ENCODE measurements around the gene SLC34A3. TPM values are rescaled to one million over a fixed set of nuclear protein-coding genes. Genes with fewer than 3 reads are reported as not detected.

SLC34A3 gene
- total RNA-seq, 8 experiments from 2014 or later = 0.11 to 0.49 (median 0.20) TPM; not detected in 2

- peaks cover 0 to 3% of the 10 kb centered on the region in 2 donors for H3K4me1 ChIP-seq (replicated peaks in 1 of 2)
- no peak overlapping the region for H3K4me3 ChIP-seq
- no peak overlapping the region for H3K27ac ChIP-seq
- 90 to 100% (median 95%) methylated on average over 1 to 10 of the region's 22 CpGs; no CpG with 5 or more reads in 6 of the 10 experiments for WGBS, 10 experiments
- no peak for ATAC-seq (replicated peaks in 6 of 8)
- in situ Hi-C loops (cut with MboI; ENCODE audit: low pct_unique_long_range_greater_than_20kb in 2 of 9, low sequenced_read_pairs in 9 of 9, unreplicated experiment in 9 of 9) = no loop called here
Observed at GRCh38 chr9:137215196-137215986, 15.3 kb upstream of the SLC34A3 start.

GRCh38 chr9:137216188-137216965 lies 14.3 kb upstream of the SLC34A3 start:
- ATAC-seq (replicated peaks in 6 of 8) = no peak
- H3K4me3 ChIP-seq = no peak overlapping the region
- WGBS, 10 experiments = no CpG with 5 or more reads among the region's 30 CpGs
- H3K4me1 ChIP-seq (replicated peaks in 1 of 2) = peaks cover 0 to 6% of the 10 kb centered on the region in 2 donors
- in situ Hi-C loops (cut with MboI; ENCODE audit: low pct_unique_long_range_greater_than_20kb in 2 of 9, low sequenced_read_pairs in 9 of 9, unreplicated experiment in 9 of 9) = no loop called here
- H3K27ac ChIP-seq = no peak overlapping the region

- ATAC-seq (replicated peaks in 6 of 8) = peak in 7 of 8 experiments; percentile 9 to 88 (median 24)
- WGBS, 10 experiments = 50% methylated on average over 2 of the region's 36 CpGs; no CpG with 5 or more reads in 9 of the 10 experiments
- Histone ChIP-seq H3K4me1 (replicated peaks in 1 of 2) (peaks cover 0 to 12% of the 10 kb centered on the region in 2 donors), H3K4me3 (no peak overlapping the region), H3K27ac (no peak overlapping the region)
- in situ Hi-C loops (cut with MboI; ENCODE audit: low pct_unique_long_range_greater_than_20kb in 2 of 9, low sequenced_read_pairs in 9 of 9, unreplicated experiment in 9 of 9) = no loop called here
Observed at GRCh38 chr9:137217276-137218211, 13.2 kb upstream of the SLC34A3 start.

GRCh38 chr9:137218212-137218753 lies 12.4 kb upstream of the SLC34A3 start:
- in situ Hi-C loops (cut with MboI; ENCODE audit: low pct_unique_long_range_greater_than_20kb in 2 of 9, low sequenced_read_pairs in 9 of 9, unreplicated experiment in 9 of 9) = no loop called here
- H3K27ac ChIP-seq = no peak overlapping the region

GRCh38 chr9:137218754-137219271 lies 11.9 kb upstream of the SLC34A3 start:
- H3K4me1 ChIP-seq (replicated peaks in 1 of 2) = peaks cover 0 to 15% of the 10 kb centered on the region in 2 donors
- 40 to 100% (median 83%) methylated on average over 1 to 5 of the region's 12 CpGs; no CpG with 5 or more reads in 5 of the 10 experiments for WGBS, 10 experiments
- H3K27ac ChIP-seq = no peak overlapping the region
- in situ Hi-C loops (cut with MboI; ENCODE audit: low pct_unique_long_range_greater_than_20kb in 2 of 9, low sequenced_read_pairs in 9 of 9, unreplicated experiment in 9 of 9) = no loop called here
- no peak for ATAC-seq (replicated peaks in 6 of 8)
- no peak overlapping the region for H3K4me3 ChIP-seq

More at GRCh38 chr9:137218212-137218753, 12.4 kb upstream of the SLC34A3 start:
- Histone ChIP-seq H3K4me3 (no peak overlapping the region), H3K4me1 (replicated peaks in 1 of 2) (peaks cover 0 to 15% of the 10 kb centered on the region in 2 donors)
- WGBS, 10 experiments = 20 to 100% methylated on average over 1 to 2 of the region's 30 CpGs; no CpG with 5 or more reads in 8 of the 10 experiments
- ATAC-seq (replicated peaks in 6 of 8) = no peak

GRCh38 chr9:137219757-137220316 lies 10.9 kb upstream of the SLC34A3 start:
- H3K27ac ChIP-seq = no peak overlapping the region
- 100% methylated on average over 1 to 4 of the region's 10 CpGs; no CpG with 5 or more reads in 7 of the 10 experiments for WGBS, 10 experiments
- H3K4me1 ChIP-seq (replicated peaks in 1 of 2) = peaks cover 3 to 19% of the 10 kb centered on the region in 2 donors
- in situ Hi-C loops (cut with MboI; ENCODE audit: low pct_unique_long_range_greater_than_20kb in 2 of 9, low sequenced_read_pairs in 9 of 9, unreplicated experiment in 9 of 9) = no loop called here
- no peak overlapping the region for H3K4me3 ChIP-seq
- no peak for ATAC-seq (replicated peaks in 6 of 8)

GRCh38 chr9:137220317-137221094 lies 10.2 kb upstream of the SLC34A3 start:
- no peak overlapping the region for H3K4me3 ChIP-seq
- ATAC-seq (replicated peaks in 6 of 8) = no peak
- peaks cover 3 to 19% of the 10 kb centered on the region in 2 donors for H3K4me1 ChIP-seq (replicated peaks in 1 of 2)
- no peak overlapping the region for H3K27ac ChIP-seq
- in situ Hi-C loops (cut with MboI; ENCODE audit: low pct_unique_long_range_greater_than_20kb in 2 of 9, low sequenced_read_pairs in 9 of 9, unreplicated experiment in 9 of 9) = no loop called here
- WGBS, 10 experiments = 60 to 100% (median 86%) methylated on average over 1 to 6 of the region's 52 CpGs; no CpG with 5 or more reads in 6 of the 10 experiments

- Histone ChIP-seq H3K27ac (no peak overlapping the region), H3K4me3 (peak overlapping the region; percentile 59 to 88 (median 80)), H3K4me1 (replicated peaks in 1 of 2) (peaks cover 3 to 19% of the 10 kb centered on the region in 2 donors)
- in situ Hi-C loops (cut with MboI; ENCODE audit: low pct_unique_long_range_greater_than_20kb in 2 of 9, low sequenced_read_pairs in 9 of 9, unreplicated experiment in 9 of 9) = no loop called here
- ATAC-seq (replicated peaks in 6 of 8) = no peak
- no CpG with 5 or more reads among the region's 14 CpGs for WGBS, 10 experiments
Observed at GRCh38 chr9:137221095-137221505, 9.6 kb upstream of the SLC34A3 start.

GRCh38 chr9:137221506-137222111 lies 9.1 kb upstream of the SLC34A3 start:
- H3K4me3 ChIP-seq = peak overlapping the region; percentile 59 to 88 (median 80)
- WGBS, 10 experiments = no CpG with 5 or more reads among the region's 61 CpGs
- H3K4me1 ChIP-seq (replicated peaks in 1 of 2) = peaks cover 3 to 19% of the 10 kb centered on the region in 2 donors
- no peak for ATAC-seq (replicated peaks in 6 of 8)
- H3K27ac ChIP-seq = peak overlapping the region; percentile 46 to 55
- in situ Hi-C loops (cut with MboI; ENCODE audit: low pct_unique_long_range_greater_than_20kb in 2 of 9, low sequenced_read_pairs in 9 of 9, unreplicated experiment in 9 of 9) = no loop called here

- Histone ChIP-seq H3K27ac (peak within 1 kb of the TSS; percentile 46 to 55), H3K4me1 (replicated peaks in 1 of 2) (peaks cover 3 to 16% of the 10 kb centered on the region in 2 donors), H3K4me3 (peak within 1 kb of the TSS; percentile 59 to 88 (median 80))
- peak in 5 of 8 experiments; percentile 10 to 27 (median 20) for ATAC-seq (replicated peaks in 6 of 8)
- 28 to 37% methylated on average over 5 to 7 of the region's 88 CpGs; no CpG with 5 or more reads in 8 of the 10 experiments for WGBS, 10 experiments
- in situ Hi-C loops (cut with MboI; ENCODE audit: low pct_unique_long_range_greater_than_20kb in 2 of 9, low sequenced_read_pairs in 9 of 9, unreplicated experiment in 9 of 9) = no loop called here
Observed at GRCh38 chr9:137222190-137223077, 8.3 kb upstream of the SLC34A3 start, which contains the start of gene RNF208. Gene RNF208 (minus strand): TSS chr9:137222240. CDS start chr9:137221212, 1,028 bp downstream.
